ENCODE results near the gene ABTB2. TPM values are rescaled to one million over a fixed set of nuclear protein-coding genes. Genes with fewer than 3 reads are reported as not detected.

Gene ABTB2
- total and polyA plus RNA-seq, 9 of the 15 experiments (the other 6 are each of a cell fraction or from before 2014, with no cell fraction given), result 0.03 to 0.18 (median 0.12) TPM; not detected in 2

- no peak for TF ChIP-seq EHMT2 (IDR thresholded peaks at IDR 0.05)
- no peak for TF ChIP-seq ZNF79 (CRISPR knock-in tag; IDR thresholded peaks at IDR 0.05; ENCODE audit: low read depth)
- no peak for TF ChIP-seq NFIX (CRISPR knock-in tag; IDR thresholded peaks at IDR 0.05; ENCODE audit: low read depth)
- TF ChIP-seq HINFP (tag; conservative IDR thresholded peaks at IDR 0.05; ENCODE audit: low read depth), result no peak
- TF ChIP-seq FOXP4 (CRISPR knock-in tag; IDR thresholded peaks at IDR 0.05; ENCODE audit: borderline replicate concordance), result no peak
- no peak for TF ChIP-seq TCF15 (CRISPR knock-in tag; IDR thresholded peaks at IDR 0.05)
- no peak for TF ChIP-seq NR3C1 (CRISPR knock-in tag; IDR thresholded peaks at IDR 0.05)
- no peak; the same call in 1 of the 2 replicates for TF ChIP-seq MYC (IDR thresholded peaks at IDR 0.05; ENCODE audit: low read depth, low read length)
- TF ChIP-seq MYC (CRISPR knock-in tag; IDR thresholded peaks at IDR 0.05; ENCODE audit: borderline replicate concordance, low read depth), result no peak
- TF ChIP-seq NFE2L1 (tag; IDR thresholded peaks at IDR 0.05; ENCODE audit: borderline replicate concordance, low read depth), result no peak
- no peak for TF ChIP-seq MTF1 (CRISPR knock-in tag; IDR thresholded peaks at IDR 0.05; ENCODE audit: borderline replicate concordance)
- no peak for TF ChIP-seq NR2C2 (CRISPR knock-in tag; IDR thresholded peaks at IDR 0.05)
- no peak for TF ChIP-seq NR2C2 (tag; IDR thresholded peaks at IDR 0.05)
- no peak for TF ChIP-seq THRAP3 (IDR thresholded peaks at IDR 0.05; ENCODE audit: borderline replicate concordance)
- TF ChIP-seq TBP (optimal IDR thresholded peaks at IDR 0.05; ENCODE audit: low read depth, low read length), result peak; percentile 14
- no peak for TF ChIP-seq ASH1L (IDR thresholded peaks at IDR 0.05; ENCODE audit: borderline replicate concordance, low read depth, partially characterized antibody)
- peak; percentile 25; the same call in 1 of the 2 replicates for TF ChIP-seq RREB1 (CRISPR knock-in tag; IDR thresholded peaks at IDR 0.05)
- no peak for TF ChIP-seq SRSF7 (optimal IDR thresholded peaks at IDR 0.05; ENCODE audit: low read depth, low read length)
These were observed 1.1 kb upstream of the ABTB2 start (continued) for GRCh38 chr11:34358728-34359547.

Data from K562 (cell line).